Liver (tissue), 9 donors: Measurements from ENCODE around the gene FGF12. TPM values are rescaled to one million over a fixed set of nuclear protein-coding genes. Genes with fewer than 3 reads are reported as not detected.

ENCODE experiments used
- DNase-seq: peaks from one replicate; pipeline ENCODE4 v3.0.0-alpha.2; 2017; ENCODE audit warnings: low spot score
- H3K27ac ChIP-seq, 2 donors: one replicate each; pipeline ENCODE4 v1.7.0; 2013; ENCODE audit warnings: inconsistent platforms in 2 of 2, low read length in 2 of 2, control low read depth in 1 of 2, low read depth in 1 of 2, mild to moderate bottlenecking in 1 of 2
- H3K27me3 ChIP-seq, 4 donors: one replicate each; pipeline versions ENCODE4 v1.6.1 to v1.7.0; 2013; ENCODE audit warnings: low read length in 3 of 4, inconsistent platforms in 1 of 4, mild to moderate bottlenecking in 1 of 4, moderate library complexity in 1 of 4; ENCODE audit not compliant: control insufficient read depth in 4 of 4, insufficient read depth in 4 of 4
- H3K36me3 ChIP-seq, 4 donors: one replicate each; pipeline versions ENCODE4 v1.6.1 to v1.7.0; 2013; ENCODE audit warnings: low read length in 3 of 4, mild to moderate bottlenecking in 3 of 4, low read depth in 1 of 4, moderate library complexity in 1 of 4; ENCODE audit not compliant: control insufficient read depth in 4 of 4, insufficient read depth in 3 of 4
- H3K4me1 ChIP-seq, 4 donors: one replicate each; pipeline versions ENCODE4 v1.6.1 to v1.7.0; 2013; ENCODE audit warnings: low read length in 3 of 4, mild to moderate bottlenecking in 3 of 4, moderate library complexity in 1 of 4; ENCODE audit not compliant: control insufficient read depth in 4 of 4, insufficient read depth in 4 of 4
- H3K4me3 ChIP-seq, 3 donors: one replicate each; pipeline versions ENCODE4 v1.6.1 to v1.7.0; 2013; ENCODE audit warnings: low read length in 3 of 3, control low read depth in 1 of 3, low read depth in 1 of 3, mild to moderate bottlenecking in 1 of 3
- H3K9ac ChIP-seq, 2 donors: one replicate each; pipeline ENCODE4 v1.7.0; 2013; ENCODE audit warnings: low read length in 2 of 2, mild to moderate bottlenecking in 2 of 2, moderate library complexity in 2 of 2, control low read depth in 1 of 2, low read depth in 1 of 2
- H3K9me3 ChIP-seq, 4 donors: one replicate each; pipeline versions ENCODE4 v1.6.1 to v1.7.0; 2013; ENCODE audit warnings: low read length in 3 of 4; ENCODE audit not compliant: control insufficient read depth in 4 of 4
- ATF3 ChIP-seq: IDR thresholded peaks from 2 replicates; pipeline ENCODE4 v1.6.1; 2016; ENCODE audit warnings: antibody characterized with exemption
- CTCF ChIP-seq: fragments of 150-350 bp; IDR thresholded peaks from 2 replicates; pipeline ENCODE4 v1.5.1; 2017; ENCODE audit warnings: improper control_type of control experiment, low read depth, low read length; ENCODE audit not compliant: missing input control
- EGR1 ChIP-seq, 2 donors: IDR thresholded peaks; 2 replicates each; pipeline ENCODE4 v1.6.1; 2016 to 2018; ENCODE audit warnings: antibody characterized with exemption in 2 of 2, low read depth in 2 of 2
- FOXA1 ChIP-seq: IDR thresholded peaks from 2 replicates; pipeline ENCODE4 v1.6.1; 2016; ENCODE audit warnings: antibody characterized with exemption
- FOXA2 ChIP-seq: IDR thresholded peaks from 2 replicates; pipeline ENCODE4 v1.6.1; 2016; ENCODE audit warnings: antibody characterized with exemption
- GABPA ChIP-seq, 2 donors: IDR thresholded peaks in 1 of 2; conservative IDR thresholded peaks in 1 of 2; 2 replicates each; pipeline ENCODE4 v1.6.1; 2016; ENCODE audit warnings: antibody characterized with exemption in 2 of 2, mild to moderate bottlenecking in 1 of 2, moderate library complexity in 1 of 2
- HNF4A ChIP-seq, 2 donors: conservative IDR thresholded peaks; 2 replicates each; pipeline ENCODE4 v1.6.1; 2016; ENCODE audit warnings: antibody characterized with exemption in 2 of 2, mild to moderate bottlenecking in 2 of 2
- HNF4G ChIP-seq: IDR thresholded peaks from 2 replicates; pipeline ENCODE4 v1.6.1; 2016; ENCODE audit warnings: antibody characterized with exemption
- JUND ChIP-seq, 2 donors: IDR thresholded peaks; 2 replicates each; pipeline ENCODE4 v1.6.1; 2016; ENCODE audit warnings: antibody characterized with exemption in 2 of 2
- MAX ChIP-seq: IDR thresholded peaks from 2 replicates; pipeline ENCODE4 v1.6.1; 2016; ENCODE audit warnings: antibody characterized with exemption
- NR2F2 ChIP-seq: IDR thresholded peaks from 2 replicates; pipeline ENCODE4 v1.6.1; 2016; ENCODE audit warnings: antibody characterized with exemption
- RAD21 ChIP-seq, 2 donors: IDR thresholded peaks; 2 replicates each; pipeline ENCODE4 v1.6.1; 2016; ENCODE audit warnings: antibody characterized with exemption in 2 of 2, mild to moderate bottlenecking in 2 of 2
- RXRA ChIP-seq, 2 donors: IDR thresholded peaks; 2 replicates each; pipeline ENCODE4 v1.6.1; 2017 to 2018; ENCODE audit warnings: antibody characterized with exemption in 2 of 2, mild to moderate bottlenecking in 1 of 2
- SP1 ChIP-seq: IDR thresholded peaks from 2 replicates; pipeline ENCODE4 v1.6.1; 2018; ENCODE audit warnings: antibody characterized with exemption, mild to moderate bottlenecking
- TAF1 ChIP-seq: conservative IDR thresholded peaks from 2 replicates; pipeline ENCODE4 v1.6.1; 2016; ENCODE audit warnings: antibody characterized with exemption, mild to moderate bottlenecking
- YY1 ChIP-seq: IDR thresholded peaks from 2 replicates; pipeline ENCODE4 v1.6.1; 2016; ENCODE audit warnings: antibody characterized with exemption, mild to moderate bottlenecking
- ZBTB33 ChIP-seq: IDR thresholded peaks from 2 replicates; pipeline ENCODE4 v1.6.1; 2016; ENCODE audit warnings: antibody characterized with exemption
- WGBS: extraction: QIAGEN DNeasy Blood & Tissue Kit; methylation state at CpG from one replicate; pipeline ENCODE4 v1.1.7; 2013; 5-methylcytosine and 5-hydroxymethylcytosine counted together
- polyA plus RNA-seq, 2 donors: library from polyadenylated mRNA; stranded (reverse) in 1 of 2; unstranded in 1 of 2; fragments of 200-250 nt in 1 of 2; fragments of >200 nt in 1 of 2; fragmentation: Nextera tagmentation in 1 of 2; extraction: Ambion mirVana in 1 of 2; gene quantifications; one replicate each; pipeline versions ENCODE4 v1.2.1 to v1.2.3, GENCODE V29; 2013 to 2015
- total RNA-seq, 2 donors: library from RNA; depleted of rRNA; stranded (reverse); fragments of >200 nt; gene quantifications; one replicate each; pipeline ENCODE4 v1.2.3, GENCODE V29; 2014
- donor health status: healthy.
- donor health status: healthy.
- donor health status: healthy.
- donor health status: healthy.
- donor health status: healthy.

The FGF12 gene
- total and polyA plus RNA-seq, 4 donors, result 0.11 to 0.59 (median 0.19) TPM

GRCh38 chr3:192237992-192238608 is 489.2 kb downstream of the FGF12 start:
- no peaks in the 10 kb centered on the region for H3K4me1 ChIP-seq
- H3K9me3 ChIP-seq, result no peaks in the 10 kb centered on the region
- TF ChIP-seq TAF1 (no peak), JUND (IDR thresholded peaks at IDR 0.05) (no peak), CTCF (no peak), MAX (no peak), YY1 (no peak), FOXA2 (no peak), RAD21 (IDR thresholded peaks at IDR 0.05) (no peak), GABPA (IDR thresholded peaks at IDR 0.05 in 1 of 2, conservative IDR thresholded peaks at IDR 0.05 in 1 of 2) (no peak), HNF4G (no peak), HNF4A (conservative IDR thresholded peaks at IDR 0.05) (no peak), FOXA1 (no peak), ZBTB33 (no peak), SP1 (no peak), ATF3 (no peak), EGR1 (IDR thresholded peaks at IDR 0.05; ENCODE audit: low read depth in 2 of 2) (no peak), NR2F2 (no peak), RXRA (IDR thresholded peaks at IDR 0.05) (no peak)
- H3K9ac ChIP-seq, result no peak overlapping the region
- no peak for DNase-seq
- no peaks in the 10 kb centered on the region for H3K36me3 ChIP-seq
- H3K27me3 ChIP-seq, result no peaks in the 10 kb centered on the region
- 51% methylated on average over 4 of the region's 4 CpGs for WGBS
- no peak overlapping the region for H3K27ac ChIP-seq
- no peak overlapping the region for H3K4me3 ChIP-seq

GRCh38 chr3:192229866-192230265 is 497.5 kb downstream of the FGF12 start:
- H3K4me3 ChIP-seq, result no peak overlapping the region
- H3K27me3 ChIP-seq, result no peaks in the 10 kb centered on the region
- H3K9me3 ChIP-seq, result no peaks in the 10 kb centered on the region
- no peaks in the 10 kb centered on the region for H3K36me3 ChIP-seq
- no peak for TF ChIP-seq NR2F2
- no peak for TF ChIP-seq FOXA1
- TF ChIP-seq FOXA2, result no peak
- TF ChIP-seq SP1, result no peak
- no peak for TF ChIP-seq HNF4A (conservative IDR thresholded peaks at IDR 0.05)
- TF ChIP-seq RXRA (IDR thresholded peaks at IDR 0.05), result no peak
- no peak for TF ChIP-seq ZBTB33
- no peak for TF ChIP-seq GABPA (IDR thresholded peaks at IDR 0.05 in 1 of 2, conservative IDR thresholded peaks at IDR 0.05 in 1 of 2)
- TF ChIP-seq HNF4G, result no peak
- no peak for TF ChIP-seq YY1
- TF ChIP-seq ATF3, result no peak
- no peak overlapping the region for H3K9ac ChIP-seq
- WGBS, result 91% methylated on average over 2 of the region's 2 CpGs
- no peak for DNase-seq
- H3K27ac ChIP-seq, result no peak overlapping the region
- H3K4me1 ChIP-seq, result no peaks in the 10 kb centered on the region
